Ramos (cell line): ENCODE measurements around the gene DLG2.
"Not testable (repeated sequence)": the region's sequence is repeated elsewhere in the genome, so short reads cannot be mapped to it uniquely, and the experiment has no call there.

Experiments used
- in situ Hi-C: fragments of 300-500 bp; cut with MboI; formaldehyde crosslinking; loops from one replicate; pipeline ENCODE4 v1.14.3; 2022; ENCODE audit warnings: low sequenced_read_pairs; ENCODE audit not compliant: unreplicated experiment

Gene DLG2

GRCh38 chr11:83764643-83765042 lies 1862.5 kb downstream of the DLG2 start:
- in situ Hi-C loops = no loop called here

- in situ Hi-C loops = no loop called here
These were observed 1866.2 kb downstream of the DLG2 start for GRCh38 chr11:83760932-83761331.

- in situ Hi-C loops = no loop called here
These were observed 1868.0 kb downstream of the DLG2 start for GRCh38 chr11:83759148-83759547.

- in situ Hi-C loops = no loop called here
These were observed 1876.1 kb downstream of the DLG2 start for GRCh38 chr11:83751041-83751440.

- in situ Hi-C loops = no loop called here
These were observed 1880.1 kb downstream of the DLG2 start for GRCh38 chr11:83746921-83747585.

GRCh38 chr11:83744620-83745192 lies 1882.4 kb downstream of the DLG2 start:
- in situ Hi-C loops = no loop called here

GRCh38 chr11:83736684-83737083 lies 1890.5 kb downstream of the DLG2 start:
- in situ Hi-C loops = no loop called here

GRCh38 chr11:83734120-83734519 lies 1893.0 kb downstream of the DLG2 start:
- in situ Hi-C loops = no loop called here

GRCh38 chr11:83731288-83731687 lies 1895.9 kb downstream of the DLG2 start:
- in situ Hi-C loops = not testable (repeated sequence)

GRCh38 chr11:83728281-83728680 lies 1898.9 kb downstream of the DLG2 start:
- in situ Hi-C loops = no loop called here

GRCh38 chr11:83727251-83727650 lies 1899.9 kb downstream of the DLG2 start:
- in situ Hi-C loops = no loop called here

- in situ Hi-C loops = no loop called here
These were observed 1900.8 kb downstream of the DLG2 start for GRCh38 chr11:83726316-83726715.

GRCh38 chr11:83725728-83726127 lies 1901.4 kb downstream of the DLG2 start:
- in situ Hi-C loops = no loop called here

- in situ Hi-C loops = no loop called here
These were observed 1901.9 kb downstream of the DLG2 start for GRCh38 chr11:83725269-83725560.

GRCh38 chr11:83723999-83724398 lies 1903.1 kb downstream of the DLG2 start:
- in situ Hi-C loops = no loop called here

- in situ Hi-C loops = no loop called here
These were observed 1904.6 kb downstream of the DLG2 start for GRCh38 chr11:83722392-83723119.

- in situ Hi-C loops = no loop called here
These were observed 1905.9 kb downstream of the DLG2 start for GRCh38 chr11:83721263-83721662.

- in situ Hi-C loops = no loop called here
These were observed 1906.5 kb downstream of the DLG2 start for GRCh38 chr11:83720675-83721074.

- in situ Hi-C loops = loop anchor here (10.0 kb wide), 1 partner anchor 423 kb away; no protein-coding TSS in a partner anchor
These were observed 1909.6 kb downstream of the DLG2 start for GRCh38 chr11:83717537-83717936.

GRCh38 chr11:83715927-83716535 lies 1911.1 kb downstream of the DLG2 start:
- in situ Hi-C loops = loop anchor here (10.0 kb wide), 1 partner anchor 421 kb away; no protein-coding TSS in a partner anchor

GRCh38 chr11:83713708-83714107 lies 1913.4 kb downstream of the DLG2 start:
- in situ Hi-C loops = loop anchor here (10.0 kb wide), 1 partner anchor 419 kb away; no protein-coding TSS in a partner anchor
